GM18502 (cell line): ENCODE results near the gene CROCC.
"Not testable (repeated sequence)": the region's sequence is repeated elsewhere in the genome, so short reads cannot be mapped to it uniquely, and the experiment has no call there.

Experiments
- ATAC-seq: cut with Tn5 transposase; IDR thresholded peaks from one replicate; pipeline ENCODE4 v1.9.1; 2021; ENCODE audit warnings: mild to moderate bottlenecking; ENCODE audit not compliant: unreplicated experiment, poor library complexity

CROCC gene

GRCh38 chr1:16921391-16922185, at the start of gene CROCC:
Gene CROCC, plus strand, starts transcription at chr1:16921931. Its CDS starts 88 bp downstream, at chr1:16922019.
- ATAC-seq: no peak

GRCh38 chr1:16872152-16873075, 49.3 kb upstream of the CROCC start:
- ATAC-seq: not testable (repeated sequence)

GRCh38 chr1:16873076-16873879, 48.5 kb upstream of the CROCC start:
- ATAC-seq: not testable (repeated sequence)

GRCh38 chr1:16874968-16875765, 46.6 kb upstream of the CROCC start:
- not testable (repeated sequence) for ATAC-seq

GRCh38 chr1:16881742-16882141, 40.0 kb upstream of the CROCC start:
- not testable (repeated sequence) for ATAC-seq

GRCh38 chr1:16882986-16883385, 38.7 kb upstream of the CROCC start:
- no peak for ATAC-seq

- ATAC-seq: not testable (repeated sequence)
These were observed 37.2 kb upstream of the CROCC start for GRCh38 chr1:16884487-16884886.

GRCh38 chr1:16886860-16887605, 34.7 kb upstream of the CROCC start:
- no peak for ATAC-seq

GRCh38 chr1:16888860-16889816, 32.6 kb upstream of the CROCC start:
- no peak for ATAC-seq

- not testable (repeated sequence) for ATAC-seq
These were observed 31.2 kb upstream of the CROCC start for GRCh38 chr1:16890539-16891021.

GRCh38 chr1:16891057-16891456, 30.7 kb upstream of the CROCC start:
- ATAC-seq: not testable (repeated sequence)

- not testable (repeated sequence) for ATAC-seq
These were observed 28.7 kb upstream of the CROCC start for GRCh38 chr1:16892978-16893525.

GRCh38 chr1:16893796-16894195, 27.9 kb upstream of the CROCC start:
- ATAC-seq: not testable (repeated sequence)

- not testable (repeated sequence) for ATAC-seq
These were observed 27.4 kb upstream of the CROCC start for GRCh38 chr1:16894338-16894737.

GRCh38 chr1:16895233-16895597, 26.5 kb upstream of the CROCC start:
- ATAC-seq: not testable (repeated sequence)

- ATAC-seq: peak; percentile 97
These were observed 26.0 kb upstream of the CROCC start, which contains the start of gene RNU1-2 for GRCh38 chr1:16895598-16896315. Gene RNU1-2, plus strand, starts transcription at chr1:16895980.
